Stimulated activated naive CD8-positive, alpha-beta T cell treated with anti-CD3 and anti-CD28 coated beads, Interleukin-15, amount 100 ng/mL, for 72 hours (primary cell): Measurements from ENCODE around the gene FOXD4L3.
"Not testable (repeated sequence)": the region's sequence is repeated elsewhere in the genome, so short reads cannot be mapped to it uniquely, and the experiment has no call there.

Source experiments
- ATAC-seq: fragments of 150-1000 bp; cut with Tn5 transposase; 2 replicates; pipeline ENCODE4 v1.10.0; 2021; ENCODE audit warnings: mild to moderate bottlenecking, moderate library complexity
- DNase-seq, 2 donors: peaks; one replicate each; pipeline ENCODE4 v3.0.0; 2021 to 2022
- H3K27ac Mint-ChIP-seq, 2 donors: one replicate each; pipeline ENCODE4 v1.8.0; 2022; ENCODE audit warnings: mild to moderate bottlenecking in 2 of 2, mixed read lengths in 2 of 2, moderate library complexity in 2 of 2
- H3K27me3 Mint-ChIP-seq: one replicate; pipeline ENCODE4 v1.8.0; 2022; ENCODE audit warnings: mixed read lengths
- H3K4me1 Mint-ChIP-seq: one replicate; pipeline ENCODE4 v1.8.0; 2022; ENCODE audit warnings: mild to moderate bottlenecking, mixed read lengths
- H3K4me3 Mint-ChIP-seq, 2 donors: one replicate each; pipeline ENCODE4 v1.8.0; 2022; ENCODE audit warnings: mild to moderate bottlenecking in 2 of 2, mixed read lengths in 2 of 2, moderate library complexity in 1 of 2
- H3K9me3 Mint-ChIP-seq, 2 donors: one replicate each; pipeline ENCODE4 v1.8.0; 2022; ENCODE audit warnings: mixed read lengths in 2 of 2

The FOXD4L3 gene

GRCh38 chr9:68302567-68302966 is at the start of gene FOXD4L3:
Gene FOXD4L3 (plus strand): TSS chr9:68302867. CDS start chr9:68302952, 85 bp downstream.
- H3K4me1 Mint-ChIP-seq, DNase-seq, H3K27ac Mint-ChIP-seq, ATAC-seq, H3K27me3 Mint-ChIP-seq, H3K9me3 Mint-ChIP-seq, H3K4me3 Mint-ChIP-seq: not testable (repeated sequence)

GRCh38 chr9:68281041-68281440 is 21.6 kb upstream of the FOXD4L3 start:
- H3K27me3 Mint-ChIP-seq, DNase-seq, ATAC-seq, H3K9me3 Mint-ChIP-seq, H3K27ac Mint-ChIP-seq, H3K4me1 Mint-ChIP-seq, H3K4me3 Mint-ChIP-seq: not testable (repeated sequence)

DNA sequence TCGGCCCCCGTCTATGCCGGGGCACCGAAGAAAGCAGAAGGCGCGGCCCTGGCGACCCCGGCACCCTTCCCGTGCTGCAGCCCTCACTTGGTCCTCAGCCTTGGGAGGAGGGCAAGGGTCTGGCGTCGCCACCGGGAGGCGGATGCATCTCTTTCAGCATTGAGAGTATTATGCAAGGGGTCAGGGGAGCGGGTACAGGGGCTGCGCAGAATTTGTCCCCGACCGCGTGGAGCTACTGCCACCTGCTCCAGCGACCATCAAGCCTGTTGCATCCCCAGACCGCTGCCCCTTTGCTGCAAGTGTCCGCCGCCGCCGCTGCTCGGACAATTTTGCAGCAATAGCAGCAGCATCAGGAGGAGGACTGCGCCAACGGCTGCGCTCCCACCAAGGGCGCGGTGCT is 1.1 kb downstream of the FOXD4L3 start:
- H3K27me3 Mint-ChIP-seq, H3K4me3 Mint-ChIP-seq, DNase-seq, ATAC-seq, H3K4me1 Mint-ChIP-seq, H3K9me3 Mint-ChIP-seq, H3K27ac Mint-ChIP-seq: not testable (repeated sequence)

- H3K4me3 Mint-ChIP-seq, H3K27me3 Mint-ChIP-seq, ATAC-seq, H3K4me1 Mint-ChIP-seq, H3K27ac Mint-ChIP-seq, DNase-seq, H3K9me3 Mint-ChIP-seq: not testable (repeated sequence)
These were observed 1.5 kb downstream of the FOXD4L3 start for GRCh38 chr9:68304212-68304611.

DNA sequence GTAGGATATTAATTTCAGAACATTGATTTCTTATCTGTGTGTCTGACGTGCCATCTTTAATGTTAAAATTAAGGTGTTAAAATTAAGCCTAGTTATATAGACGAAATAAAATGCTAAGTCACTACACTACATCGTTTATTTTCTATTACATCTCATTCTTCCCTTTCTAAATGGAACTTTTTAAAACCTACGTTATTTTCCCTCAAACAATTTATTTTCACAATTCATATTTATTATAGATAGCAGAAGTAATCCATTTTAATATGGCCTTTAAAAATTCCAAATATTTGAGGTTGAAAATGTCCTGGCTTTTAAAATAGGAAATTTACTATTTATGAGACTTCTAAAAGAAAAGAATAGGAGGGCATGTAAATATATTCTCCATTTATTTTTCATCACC is 2.1 kb downstream of the FOXD4L3 start:
- H3K27me3 Mint-ChIP-seq, ATAC-seq, H3K4me3 Mint-ChIP-seq, H3K4me1 Mint-ChIP-seq, DNase-seq, H3K9me3 Mint-ChIP-seq, H3K27ac Mint-ChIP-seq: not testable (repeated sequence)

DNA sequence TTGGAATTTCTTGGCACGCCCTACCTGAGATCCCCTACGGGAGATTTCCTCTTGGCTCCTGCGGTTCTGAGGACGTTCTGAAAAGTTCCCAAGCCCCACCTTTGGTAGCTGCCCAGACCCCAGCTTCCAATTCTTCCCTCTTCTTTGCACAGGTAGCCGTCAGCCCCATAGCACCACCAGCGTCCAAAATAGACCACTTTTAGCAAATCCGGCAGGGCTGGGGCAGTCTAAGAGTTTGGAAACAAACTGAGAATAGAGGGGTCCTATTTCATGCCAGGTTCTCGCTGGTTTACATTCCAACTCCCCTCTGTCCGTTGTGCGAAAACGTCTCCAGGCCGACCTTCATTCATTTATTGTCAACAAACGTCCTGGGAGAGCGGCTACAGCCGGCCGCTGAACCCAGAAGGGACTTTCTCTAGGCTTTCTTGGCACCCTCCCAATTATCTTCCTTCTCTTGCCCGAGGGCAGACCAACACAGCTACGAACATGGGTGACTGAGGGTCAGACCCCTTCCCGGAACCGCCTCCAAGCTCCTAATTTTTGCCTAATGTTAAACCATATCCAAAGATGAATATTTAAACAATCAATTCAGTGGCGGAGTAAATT is 3.1 kb downstream of the FOXD4L3 start:
- not testable (repeated sequence) for ATAC-seq

DNA sequence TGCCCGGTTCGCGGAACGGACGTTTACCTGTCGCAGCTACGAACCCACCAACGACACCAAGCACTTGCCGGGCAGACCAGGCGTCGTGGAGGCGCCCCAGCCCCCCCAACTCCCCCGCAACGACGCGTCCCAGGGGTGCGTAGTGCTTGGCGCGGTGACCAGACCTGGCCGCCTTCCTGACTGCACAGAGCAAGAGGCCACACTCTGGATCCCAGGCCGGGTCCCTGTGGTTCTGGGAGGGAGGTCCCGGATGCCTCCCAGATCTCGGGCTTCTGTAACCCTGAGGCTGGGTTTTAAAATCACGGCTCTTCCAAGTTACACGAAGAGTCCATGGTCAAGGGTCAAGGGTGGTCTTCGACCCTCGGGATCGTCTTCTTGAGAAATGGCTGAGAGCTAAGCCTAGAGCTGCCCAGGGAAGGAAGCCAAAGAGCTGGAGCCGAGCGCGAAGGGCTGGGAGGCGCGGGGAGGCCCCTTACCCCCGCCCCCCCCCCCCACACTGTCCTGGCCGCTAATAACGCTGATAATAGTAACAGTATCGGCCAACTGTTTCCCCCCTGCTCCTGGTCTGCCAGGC is 3.8 kb downstream of the FOXD4L3 start:
- not testable (repeated sequence) for H3K27ac Mint-ChIP-seq, DNase-seq, ATAC-seq, H3K9me3 Mint-ChIP-seq, H3K27me3 Mint-ChIP-seq, H3K4me1 Mint-ChIP-seq, H3K4me3 Mint-ChIP-seq

More for the DNA sequence above, 3.1 kb downstream of the FOXD4L3 start:
- DNase-seq, H3K27ac Mint-ChIP-seq, H3K9me3 Mint-ChIP-seq, H3K4me1 Mint-ChIP-seq, H3K4me3 Mint-ChIP-seq, H3K27me3 Mint-ChIP-seq: not testable (repeated sequence)

DNA sequence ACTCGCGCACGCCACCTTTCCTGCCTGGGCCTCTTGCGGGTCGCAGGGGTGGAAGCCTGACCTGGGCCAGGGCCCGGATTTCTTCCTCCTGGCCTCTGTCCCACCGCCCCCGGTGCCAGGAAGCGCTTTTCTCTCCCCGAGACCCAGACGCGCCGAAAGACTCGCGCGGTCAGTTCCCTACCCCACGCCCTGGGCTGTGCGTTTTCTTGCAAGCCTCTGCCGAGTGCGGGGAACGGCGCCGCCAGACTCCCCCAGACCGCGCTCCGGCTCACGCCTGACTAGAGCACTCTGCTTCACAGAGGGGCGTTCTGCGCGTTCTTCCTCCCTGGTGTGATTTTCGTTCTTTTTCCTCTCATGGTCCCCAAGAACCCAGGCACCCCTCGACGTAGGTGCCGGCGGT is 4.5 kb downstream of the FOXD4L3 start:
- H3K9me3 Mint-ChIP-seq, DNase-seq, H3K27ac Mint-ChIP-seq, H3K4me1 Mint-ChIP-seq, H3K4me3 Mint-ChIP-seq, H3K27me3 Mint-ChIP-seq: not testable (repeated sequence)
- peak; percentile 53 for ATAC-seq

DNA sequence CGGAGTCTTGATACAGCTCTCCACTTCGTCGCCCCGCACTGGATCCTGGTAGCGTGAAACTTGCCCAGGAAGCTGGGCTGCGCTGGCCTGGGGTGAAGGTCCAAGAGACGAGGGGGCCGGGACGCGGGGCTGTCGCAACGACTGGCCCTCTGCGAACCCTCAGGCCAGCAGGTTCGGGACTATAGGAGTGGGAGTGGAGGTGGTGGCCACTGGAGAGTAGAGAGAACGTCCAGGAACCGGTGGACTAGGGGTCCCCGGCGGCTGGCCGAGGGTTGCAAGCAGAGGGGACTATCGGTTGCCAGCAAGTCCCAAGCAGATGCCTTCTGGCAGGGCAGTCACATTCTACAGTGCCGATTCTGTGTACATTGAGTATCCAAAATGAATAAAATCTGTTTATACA is 5.0 kb downstream of the FOXD4L3 start:
- not testable (repeated sequence) for H3K27ac Mint-ChIP-seq, H3K4me1 Mint-ChIP-seq, DNase-seq, H3K9me3 Mint-ChIP-seq, H3K27me3 Mint-ChIP-seq, H3K4me3 Mint-ChIP-seq
- peak; percentile 19 for ATAC-seq

DNA sequence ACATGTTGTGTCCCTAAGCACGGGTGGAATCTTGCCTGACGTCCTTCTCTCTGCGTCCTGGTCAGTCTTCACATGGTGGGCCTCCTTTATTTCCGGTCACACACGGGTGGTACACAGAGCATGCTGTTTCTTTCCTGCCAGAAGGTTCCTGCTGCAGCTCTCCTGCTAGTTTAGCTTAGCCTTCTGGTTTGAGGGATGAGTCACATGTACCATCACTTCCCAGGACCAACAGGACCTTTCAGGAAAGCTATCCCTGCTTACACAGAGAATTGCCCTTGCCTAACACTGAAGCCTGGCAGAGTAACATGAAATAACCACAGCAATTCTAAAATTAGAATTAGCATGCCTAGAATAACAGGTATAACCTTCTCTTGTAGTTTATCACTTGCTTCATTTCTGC is 8.5 kb downstream of the FOXD4L3 start:
- ATAC-seq, H3K27me3 Mint-ChIP-seq, DNase-seq, H3K9me3 Mint-ChIP-seq, H3K27ac Mint-ChIP-seq, H3K4me1 Mint-ChIP-seq, H3K4me3 Mint-ChIP-seq: not testable (repeated sequence)

GRCh38 chr9:68318209-68318608 is 15.5 kb downstream of the FOXD4L3 start:
- not testable (repeated sequence) for H3K27ac Mint-ChIP-seq, H3K4me3 Mint-ChIP-seq, DNase-seq, H3K4me1 Mint-ChIP-seq, H3K27me3 Mint-ChIP-seq, H3K9me3 Mint-ChIP-seq
- ATAC-seq = peak; percentile 44

- ATAC-seq = peak; percentile 33
- not testable (repeated sequence) for H3K4me1 Mint-ChIP-seq, H3K27ac Mint-ChIP-seq, H3K4me3 Mint-ChIP-seq, DNase-seq, H3K27me3 Mint-ChIP-seq, H3K9me3 Mint-ChIP-seq
These were observed 21.1 kb downstream of the FOXD4L3 start for GRCh38 chr9:68323749-68324148.

DNA sequence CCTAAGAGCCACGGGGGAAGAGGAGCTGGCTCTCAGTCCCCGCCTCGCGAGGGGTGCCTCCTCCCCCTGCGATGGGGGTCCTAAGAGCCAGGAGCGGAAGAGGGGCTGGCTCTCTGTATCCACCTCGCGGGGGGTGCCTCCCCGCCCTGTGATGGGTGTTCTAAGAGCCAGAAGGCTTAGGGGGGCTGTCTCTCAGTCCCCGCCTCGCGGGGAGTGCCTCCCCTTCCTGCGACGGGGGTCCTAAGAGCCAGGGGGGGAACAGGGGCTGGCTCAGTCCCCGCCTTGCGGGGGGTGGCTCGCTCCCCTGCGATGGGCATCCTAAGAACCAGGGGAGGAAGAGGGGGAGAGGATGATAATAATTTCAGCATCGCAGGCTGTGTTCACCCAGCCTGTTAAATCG is 21.9 kb downstream of the FOXD4L3 start:
- not testable (repeated sequence) for H3K27me3 Mint-ChIP-seq, H3K4me3 Mint-ChIP-seq, H3K27ac Mint-ChIP-seq, H3K4me1 Mint-ChIP-seq, DNase-seq, H3K9me3 Mint-ChIP-seq
- peak; percentile 43 for ATAC-seq

DNA sequence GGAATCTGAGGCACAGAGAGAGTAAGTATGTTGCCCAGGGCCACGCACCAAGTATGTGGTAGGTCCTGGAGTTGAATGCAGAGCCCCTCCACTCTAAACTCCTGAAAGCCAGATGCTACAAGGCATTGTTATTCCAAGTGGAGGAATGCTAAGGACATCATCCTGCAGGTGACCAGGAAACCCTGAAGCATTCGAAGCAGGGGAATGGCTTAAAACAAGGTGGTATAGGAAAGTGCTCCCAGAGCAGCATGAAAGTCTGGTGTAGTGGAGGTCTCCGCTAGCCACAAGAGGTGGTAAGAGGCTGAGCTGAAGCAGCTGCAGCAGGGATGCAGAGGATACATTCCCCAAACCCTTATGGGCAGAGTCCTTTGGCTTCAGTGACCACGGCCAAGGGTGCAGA is 26.4 kb downstream of the FOXD4L3 start:
- not testable (repeated sequence) for H3K4me3 Mint-ChIP-seq, H3K27me3 Mint-ChIP-seq, DNase-seq, H3K4me1 Mint-ChIP-seq, ATAC-seq, H3K27ac Mint-ChIP-seq, H3K9me3 Mint-ChIP-seq

- H3K27me3 Mint-ChIP-seq, H3K27ac Mint-ChIP-seq, DNase-seq, H3K4me1 Mint-ChIP-seq, H3K4me3 Mint-ChIP-seq, ATAC-seq, H3K9me3 Mint-ChIP-seq: not testable (repeated sequence)
These were observed 28.0 kb downstream of the FOXD4L3 start for GRCh38 chr9:68330531-68331173.

- H3K9me3 Mint-ChIP-seq, H3K4me3 Mint-ChIP-seq, DNase-seq, H3K27ac Mint-ChIP-seq, H3K4me1 Mint-ChIP-seq, H3K27me3 Mint-ChIP-seq: not testable (repeated sequence)
- peak; percentile 58 for ATAC-seq
These were observed 29.5 kb downstream of the FOXD4L3 start for GRCh38 chr9:68332122-68332521.
